OCI-LY3 (cell line): ENCODE results near the gene RGR.

Experiments
- CTCF ChIP-seq: fragments of 200-600, 300-600 bp; sonication (generic); IDR thresholded peaks from 2 replicates; pipeline ENCODE4 v1.5.1; 2014; ENCODE audit warnings: antibody characterized with exemption, low read length, low read depth
- EZH2phosphoT487 ChIP-seq: fragments of 200-600 bp; shearing (Covaris generic); IDR thresholded peaks from 2 replicates; pipeline ENCODE4 v1.6.1; 2018; ENCODE audit warnings: antibody characterized with exemption, mixed run types, low read depth

GRCh38 chr10:84238909-84239308 lies 5.9 kb upstream of the RGR start:
- TF ChIP-seq CTCF (no peak), EZH2phosphoT487 (no peak)
